ENCODE data around the gene ROBO1.

DNA sequence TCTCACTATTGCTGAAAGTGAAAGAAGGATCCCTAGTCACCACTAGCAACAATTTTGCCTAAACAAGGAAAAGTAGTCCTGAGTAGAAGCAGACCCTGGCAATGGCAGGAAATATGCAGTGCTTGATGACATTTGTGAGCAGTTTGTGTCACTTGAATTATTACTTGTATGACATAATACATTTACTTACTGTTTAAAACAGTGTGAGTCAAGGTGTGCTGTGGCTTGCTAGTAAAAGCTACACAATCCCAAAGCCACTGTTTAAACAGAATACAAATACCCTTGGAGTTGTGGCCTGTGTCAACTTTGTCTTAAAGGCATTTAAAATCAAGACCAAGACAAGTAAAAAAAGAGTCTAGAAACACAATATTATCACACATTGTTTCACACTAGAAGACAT lies 775.4 kb downstream of the ROBO1 start:
- TF ChIP-seq, protein P1, sequence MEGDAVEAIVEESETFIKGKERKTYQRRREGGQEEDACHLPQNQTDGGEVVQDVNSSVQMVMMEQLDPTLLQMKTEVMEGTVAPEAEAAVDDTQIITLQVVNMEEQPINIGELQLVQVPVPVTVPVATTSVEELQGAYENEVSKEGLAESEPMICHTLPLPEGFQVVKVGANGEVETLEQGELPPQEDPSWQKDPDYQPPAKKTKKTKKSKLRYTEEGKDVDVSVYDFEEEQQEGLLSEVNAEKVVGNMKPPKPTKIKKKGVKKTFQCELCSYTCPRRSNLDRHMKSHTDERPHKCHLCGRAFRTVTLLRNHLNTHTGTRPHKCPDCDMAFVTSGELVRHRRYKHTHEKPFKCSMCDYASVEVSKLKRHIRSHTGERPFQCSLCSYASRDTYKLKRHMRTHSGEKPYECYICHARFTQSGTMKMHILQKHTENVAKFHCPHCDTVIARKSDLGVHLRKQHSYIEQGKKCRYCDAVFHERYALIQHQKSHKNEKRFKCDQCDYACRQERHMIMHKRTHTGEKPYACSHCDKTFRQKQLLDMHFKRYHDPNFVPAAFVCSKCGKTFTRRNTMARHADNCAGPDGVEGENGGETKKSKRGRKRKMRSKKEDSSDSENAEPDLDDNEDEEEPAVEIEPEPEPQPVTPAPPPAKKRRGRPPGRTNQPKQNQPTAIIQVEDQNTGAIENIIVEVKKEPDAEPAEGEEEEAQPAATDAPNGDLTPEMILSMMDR (optimal IDR thresholded peaks at IDR 0.05 in 1 of 3, IDR thresholded peaks at IDR 0.05 in 1 of 3, conservative IDR thresholded peaks at IDR 0.05 in 1 of 3; ENCODE audit: extremely low read depth in 1 of 3, insufficient read depth in 2 of 3, low read length in 3 of 3) = no peak
- TF ChIP-seq EZH2 (IDR thresholded peaks at IDR 0.05; ENCODE audit: low read length) = no peak
